Psoas muscle (tissue), 8 donors: Measurements from ENCODE around the gene HS1BP3. TPM values are rescaled to one million over a fixed set of nuclear protein-coding genes. Genes with fewer than 3 reads are reported as not detected.

Source experiments
- ATAC-seq, 4 donors: fragments of 200-7000 bp; cut with Tn5 transposase; one replicate each; pipeline ENCODE4 v1.9.1; 2020; ENCODE audit warnings: moderate library complexity in 3 of 4, mild to moderate bottlenecking in 2 of 4
- DNase-seq, 2 donors: peaks; one replicate each; pipeline ENCODE4 v3.0.0-alpha.2; 2020
- H3K27ac ChIP-seq: fragments of 200-600 bp; one replicate; pipeline ENCODE4 v1.8.0; 2022
- H3K27me3 ChIP-seq, 3 donors: fragments of 200-600 bp in 1 of 3; one replicate each; pipeline versions ENCODE4 v1.6.1 to v1.8.0; 2013 to 2022; ENCODE audit warnings: low read length in 2 of 3, mild to moderate bottlenecking in 2 of 3, moderate library complexity in 1 of 3; ENCODE audit not compliant: insufficient read depth in 3 of 3
- H3K36me3 ChIP-seq, 2 donors: fragments of 200-600 bp in 1 of 2; one replicate each; pipeline versions ENCODE4 v1.6.1 to v1.8.0; 2013 to 2022; ENCODE audit warnings: low read depth in 1 of 2, mild to moderate bottlenecking in 1 of 2, moderate library complexity in 1 of 2; ENCODE audit not compliant: insufficient read depth in 1 of 2
- H3K4me1 ChIP-seq: fragments of 200-600 bp; one replicate; pipeline ENCODE4 v1.8.0; 2022
- H3K4me3 ChIP-seq: fragments of 200-600 bp; one replicate; pipeline ENCODE4 v1.8.0; 2022; ENCODE audit warnings: mild to moderate bottlenecking
- H3K9me3 ChIP-seq: fragments of 200-600 bp; one replicate; pipeline ENCODE4 v1.8.0; 2022
- CTCF ChIP-seq: fragments of 200-600 bp; IDR thresholded peaks from one replicate; pipeline ENCODE4 v1.8.0; 2022; ENCODE audit warnings: antibody characterized with exemption
- WGBS, 3 donors: extraction: QIAGEN DNeasy Blood & Tissue Kit; methylation state at CpG; one replicate each; pipeline versions ENCODE4 v1.1.6 to v1.1.7; 2013; 5-methylcytosine and 5-hydroxymethylcytosine counted together
- intact Hi-C, 2 donors: fragments of 100-400 bp; cut with DNase I; formaldehyde crosslinking; loops; one replicate each; pipeline versions ENCODE4 v1.11.0 to v1.14.2; 2022
- polyA plus RNA-seq, 3 donors: library from polyadenylated mRNA; stranded (reverse); fragments of 200-250 nt; gene quantifications; one replicate each; pipeline ENCODE4 v1.2.3, GENCODE V29; 2013
- total RNA-seq, 4 donors: library from RNA; stranded (reverse); fragmentation: NEBNext Ultra II Directional in 2 of 4; extraction: Animal tissue kit (Norgen Biotek cat#: 25700) in 2 of 4; gene quantifications; one replicate each; pipeline versions ENCODE4 v1.2.1 to v1.2.4, GENCODE V29; 2021 to 2023
- donor health status: healthy with polysubstance abuse.
- donor health status: DM: no; HTN: no; CAD: no; lungs with moderate emphysema.
- donor health status: Bipolar disorder and iron deficiency.
- donor health status: healthy.
- donor health status: DM: yes; HTN: yes; CAD: no.
- donor health status: DM: no; HTN: no; CAD: no.
- donor health status: DM: no; HTN: no; CAD: no.
- donor health status: DM: yes; HTN: yes; CAD: no.

Gene HS1BP3
- total and polyA plus RNA-seq, 7 donors: 9.2 to 20.6 (median 12.1) TPM

GRCh38 chr2:20611077-20611843, 39.6 kb downstream of the HS1BP3 start:
- TF ChIP-seq CTCF: no peak
- intact Hi-C loops: no loop called here
- Histone ChIP-seq H3K36me3 (no peaks in the 10 kb centered on the region), H3K4me1 (peaks cover 51% of the 10 kb centered on the region), H3K27me3 (no peaks in the 10 kb centered on the region), H3K27ac (peak overlapping the region; percentile 70), H3K9me3 (no peaks in the 10 kb centered on the region), H3K4me3 (no peak overlapping the region)
- 61 to 71% (median 71%) methylated on average over 15 of the region's 15 CpGs for WGBS, 3 donors
- DNase-seq: peak; percentile 66 to 84
- peak in 2 of 4 donors; percentile 44 to 45 for ATAC-seq

GRCh38 chr2:20609995-20610357, 40.9 kb downstream of the HS1BP3 start:
- 72 to 74% (median 73%) methylated on average over 4 of the region's 4 CpGs for WGBS, 3 donors
- DNase-seq (no peak), ATAC-seq (no peak)
- Histone ChIP-seq H3K27ac (no peak overlapping the region), H3K27me3 (no peaks in the 10 kb centered on the region), H3K4me1 (peaks cover 43% of the 10 kb centered on the region), H3K36me3 (no peaks in the 10 kb centered on the region), H3K9me3 (no peaks in the 10 kb centered on the region), H3K4me3 (no peak overlapping the region)
- intact Hi-C loops: no loop called here
- TF ChIP-seq CTCF: no peak

GRCh38 chr2:20609349-20609994, 41.4 kb downstream of the HS1BP3 start:
- Histone ChIP-seq H3K4me3 (no peak overlapping the region), H3K27me3 (no peaks in the 10 kb centered on the region), H3K9me3 (no peaks in the 10 kb centered on the region), H3K27ac (no peak overlapping the region), H3K4me1 (peaks cover 43% of the 10 kb centered on the region), H3K36me3 (no peaks in the 10 kb centered on the region)
- 58 to 69% (median 58%) methylated on average over 7 of the region's 7 CpGs for WGBS, 3 donors
- no peak for TF ChIP-seq CTCF
- intact Hi-C loops: no loop called here
- DNase-seq: peak in 1 of 2 donors; percentile 64
- peak in 3 of 4 donors; percentile 30 to 50 (median 36) for ATAC-seq

GRCh38 chr2:20608666-20609348, 42.1 kb downstream of the HS1BP3 start:
- no peak for TF ChIP-seq CTCF
- no peak overlapping the region for H3K27ac ChIP-seq
- intact Hi-C loops: no loop called here
- no peaks in the 10 kb centered on the region for H3K36me3 ChIP-seq
- H3K4me1 ChIP-seq: peaks cover 40% of the 10 kb centered on the region
- peak in 1 of 2 donors; percentile 17 for DNase-seq
- WGBS, 3 donors: 79 to 89% (median 80%) methylated on average over 7 of the region's 7 CpGs
- no peaks in the 10 kb centered on the region for H3K27me3 ChIP-seq
- no peak for ATAC-seq
- no peaks in the 10 kb centered on the region for H3K9me3 ChIP-seq
- H3K4me3 ChIP-seq: no peak overlapping the region
